DMS153 treated with DMSO at 0.1 percent for 48 hours (cell line): ENCODE measurements around the gene PXK.
"Not testable (repeated sequence)": the region's sequence is repeated elsewhere in the genome, so short reads cannot be mapped to it uniquely, and the experiment has no call there.

Experiments used
- DNase-seq: peaks from one replicate; lab custom pipeline; 2025; ENCODE audit not compliant: unreplicated experiment; lab: John Stamatoyannopoulos, UW

Gene PXK

DNA sequence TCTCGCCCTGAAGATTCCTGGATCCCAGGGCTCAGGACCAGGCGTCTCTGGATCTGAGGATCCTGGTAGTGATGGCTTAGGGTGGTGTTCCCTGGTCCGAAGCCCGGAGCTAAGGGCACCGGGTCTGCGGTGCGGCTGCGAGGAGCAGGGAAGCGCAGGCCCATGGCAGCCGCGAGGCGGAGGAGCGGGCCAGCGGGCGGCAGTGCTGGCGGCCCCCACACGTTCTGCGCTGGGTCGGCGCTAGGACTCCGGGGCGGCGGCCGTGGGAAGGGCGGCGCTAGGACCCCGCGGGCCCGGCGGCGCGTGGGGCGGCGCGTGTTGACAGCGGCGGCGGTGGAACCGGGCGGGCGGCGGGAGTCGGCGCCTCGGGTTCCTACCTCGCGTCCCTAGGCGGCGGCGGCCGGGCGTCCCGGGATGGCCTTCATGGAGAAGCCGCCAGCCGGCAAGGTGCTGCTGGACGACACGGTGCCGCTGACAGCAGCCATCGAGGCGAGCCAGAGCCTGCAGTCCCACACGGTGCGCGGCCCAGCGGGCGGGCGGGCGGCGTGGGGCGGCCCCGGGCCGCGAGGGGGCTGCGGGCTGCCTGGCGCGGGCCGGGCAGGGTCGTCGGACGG, at the start of gene PXK:
TSS of gene PXK (plus strand) at position 318 of the 614 bp plus-strand sequence. CDS start at position 415, 97 bp downstream.
- DNase-seq: no peak

- no peak for DNase-seq
These were observed 47.4 kb upstream of the PXK start for GRCh38 chr3:58285334-58285733.

DNA sequence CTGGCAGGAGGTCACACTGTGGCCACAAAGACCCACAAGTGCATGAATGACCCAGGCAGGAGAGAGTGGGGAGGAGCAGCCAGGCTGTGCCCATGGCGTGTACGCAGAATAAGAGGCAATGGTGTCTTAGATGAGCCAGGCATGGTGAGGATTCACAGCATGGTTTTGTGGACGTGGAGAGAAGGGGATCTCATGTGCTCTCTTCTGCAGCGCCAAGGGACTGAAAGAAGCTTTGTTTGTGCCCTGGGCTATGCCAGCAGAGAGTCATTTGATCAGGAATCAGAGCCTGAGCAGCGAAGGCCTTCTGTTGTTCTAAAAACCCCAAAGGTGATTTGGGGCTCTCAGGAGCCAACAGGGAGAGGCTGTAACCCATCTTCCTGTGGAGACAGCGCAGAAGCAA, 45.3 kb upstream of the PXK start:
- no peak for DNase-seq

- DNase-seq: no peak
These were observed 44.5 kb upstream of the PXK start for GRCh38 chr3:58288011-58288728.

GRCh38 chr3:58288964-58289613, 43.6 kb upstream of the PXK start:
- DNase-seq: not testable (repeated sequence)

DNA sequence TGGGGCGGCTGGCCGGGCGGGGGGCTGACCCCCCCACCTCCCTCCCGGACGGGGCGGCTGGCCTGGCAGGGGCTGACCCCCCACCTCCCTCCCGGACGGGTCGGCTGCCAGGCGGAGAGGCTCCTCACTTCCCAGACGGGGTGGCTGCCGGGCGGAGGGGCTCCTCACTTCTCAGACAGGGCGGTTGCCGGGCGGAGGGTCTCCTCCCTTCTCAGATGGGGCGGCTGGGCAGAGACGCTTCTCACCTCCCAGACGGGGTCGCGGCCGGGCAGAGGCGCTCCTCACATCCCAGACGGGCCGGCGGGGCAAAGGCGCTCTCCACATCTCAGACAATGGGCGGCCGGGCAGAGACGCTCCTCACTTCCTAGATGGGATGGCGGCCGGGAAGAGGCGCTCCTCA, 42.2 kb upstream of the PXK start:
- not testable (repeated sequence) for DNase-seq

GRCh38 chr3:58291671-58292338, 40.9 kb upstream of the PXK start:
- no peak for DNase-seq

DNA sequence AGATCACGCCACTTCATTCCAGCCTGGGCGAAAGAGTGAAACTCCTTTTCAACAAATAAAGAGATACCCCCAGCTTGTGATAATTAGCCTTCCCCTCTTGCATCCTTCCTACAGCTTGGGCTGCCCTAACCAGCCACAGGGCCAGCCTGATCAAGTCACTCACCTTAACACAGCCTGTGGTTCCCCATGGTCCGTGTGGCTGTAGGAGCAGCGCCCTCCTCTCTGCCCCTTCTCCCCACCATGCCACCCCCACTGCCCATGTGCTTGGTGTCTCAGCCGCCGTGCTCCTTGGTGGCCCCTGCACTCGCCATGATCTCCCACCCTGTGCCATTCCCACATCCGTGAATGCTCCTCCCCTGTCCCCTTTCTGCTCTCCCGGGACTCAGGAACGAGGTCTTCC, 39.8 kb upstream of the PXK start:
- no peak for DNase-seq

GRCh38 chr3:58293516-58293915, 39.2 kb upstream of the PXK start:
- DNase-seq: no peak

GRCh38 chr3:58296269-58296668, 36.4 kb upstream of the PXK start:
- no peak for DNase-seq

DNA sequence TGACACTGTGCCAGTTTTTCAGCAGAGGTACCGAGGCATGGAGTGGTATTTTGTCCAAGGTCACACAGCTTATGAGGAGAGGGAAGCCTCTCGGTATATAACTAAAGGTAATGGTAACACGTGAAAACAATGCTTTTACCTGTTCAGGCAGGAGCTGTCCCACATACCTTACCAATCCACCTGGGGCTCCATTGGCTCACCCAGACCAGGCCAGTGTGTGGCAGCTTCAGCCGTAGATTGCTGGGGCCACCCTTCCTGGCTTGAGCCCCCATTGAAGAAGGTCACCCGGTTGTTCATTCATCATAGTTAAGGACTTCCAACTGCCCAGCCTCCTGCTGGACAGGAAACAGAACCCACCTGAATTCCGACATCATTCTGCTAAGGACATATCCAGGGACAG, 35.8 kb upstream of the PXK start:
- DNase-seq: no peak

GRCh38 chr3:58298190-58298589, 34.5 kb upstream of the PXK start:
- no peak for DNase-seq

DNA sequence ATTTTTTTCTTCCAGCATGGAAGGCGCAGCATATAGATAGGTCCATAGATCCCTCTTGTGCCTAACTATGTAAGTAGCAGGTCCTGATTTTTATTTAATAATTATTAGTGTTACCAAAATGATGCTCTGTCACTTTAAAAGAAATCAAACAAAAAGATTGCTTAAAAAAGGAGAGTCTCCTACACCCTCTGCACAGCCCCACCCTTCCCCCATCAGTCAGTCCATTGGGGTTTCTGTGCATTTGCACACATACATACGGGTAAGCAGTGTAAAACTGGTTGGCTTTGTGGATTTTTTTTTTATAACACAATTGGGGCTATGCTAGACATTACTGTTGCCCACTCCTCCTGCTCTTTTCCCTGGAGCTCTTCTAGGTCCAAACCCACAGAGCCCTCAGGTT, 33.6 kb upstream of the PXK start:
- no peak for DNase-seq

DNA sequence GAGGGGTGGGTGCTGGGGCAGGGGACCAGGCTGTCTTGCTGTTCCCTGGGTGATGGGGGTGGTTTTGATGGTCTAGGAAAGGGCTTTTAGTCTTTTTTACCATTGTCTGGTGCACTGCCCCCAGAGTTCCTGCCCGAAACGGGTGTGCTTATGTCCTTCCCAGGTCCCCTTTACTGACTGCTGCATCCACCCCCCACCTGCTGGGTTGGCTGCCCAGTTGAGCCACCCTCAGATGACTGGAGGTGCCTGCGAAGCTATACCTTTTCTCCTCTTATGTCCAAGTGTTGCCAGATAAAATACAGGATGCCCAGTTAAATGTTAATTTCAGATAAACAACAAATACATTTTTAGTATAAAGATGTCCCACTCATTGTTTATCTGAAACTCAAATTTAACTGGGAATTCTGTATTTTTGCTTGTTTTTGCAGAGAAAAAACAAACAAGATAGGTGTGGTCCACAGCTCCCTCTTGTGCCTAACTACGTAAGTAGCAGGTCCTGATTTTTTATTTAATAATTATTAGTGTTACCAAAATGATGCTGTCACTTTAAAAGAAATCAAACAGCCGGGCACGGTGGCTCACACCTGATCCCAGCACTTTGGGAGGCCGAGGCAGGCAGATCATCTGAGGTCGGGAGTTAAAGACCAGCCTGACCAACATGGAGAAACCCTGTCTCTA, 32.7 kb upstream of the PXK start:
- DNase-seq: no peak

DNA sequence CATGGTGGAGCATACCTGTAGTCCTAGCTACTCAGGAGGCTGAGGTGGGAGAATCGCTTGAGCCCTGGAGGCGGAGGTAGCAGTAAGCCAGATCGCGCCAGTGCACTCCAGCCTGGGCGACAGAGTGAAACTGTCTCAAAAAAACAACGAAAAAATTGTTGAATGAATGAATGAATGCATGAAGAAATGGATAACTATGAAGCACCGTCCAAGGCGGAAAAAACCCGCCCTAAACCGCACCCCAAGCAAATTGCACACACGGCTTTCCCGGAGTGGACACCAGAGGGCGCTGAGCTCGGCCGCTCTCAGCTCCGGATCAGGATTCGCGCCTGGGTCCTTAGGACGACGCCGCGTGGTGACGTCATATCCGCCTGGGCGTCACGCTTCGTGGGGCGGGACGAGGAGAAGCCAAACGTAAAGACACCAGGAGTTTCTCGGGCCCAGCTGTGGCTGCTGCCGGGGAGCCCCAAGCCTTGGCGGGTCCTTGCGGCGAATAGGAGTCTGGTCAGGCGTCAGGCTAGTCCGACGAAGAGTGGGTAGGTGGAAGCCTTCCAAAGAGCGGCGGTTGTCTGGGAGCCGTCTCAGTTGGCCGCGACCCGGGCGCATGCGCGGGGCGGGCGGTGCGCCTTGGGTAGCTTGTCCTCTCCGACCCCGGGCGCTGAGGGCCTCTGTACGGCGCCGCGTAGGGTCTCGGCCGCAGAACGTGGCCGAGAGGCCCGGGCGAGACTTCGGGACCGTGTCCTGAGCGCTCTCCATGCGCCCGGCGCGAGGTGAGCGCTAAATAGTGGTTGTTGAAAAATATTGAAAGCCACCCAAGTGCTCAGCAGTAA, 26.6 kb upstream of the PXK start, which contains the start of the genes HTD2 and RPP14:
TSS of gene HTD2 (plus strand) at position 639 of the 830 bp plus-strand sequence. CDS start 11,094 bp downstream, outside the sequence.
TSS of gene RPP14 (plus strand) at position 364 of the 830 bp plus-strand sequence. CDS start 4,085 bp downstream, outside the sequence.
- peak; percentile 44 for DNase-seq

- DNase-seq: no peak
These were observed 25.0 kb upstream of the PXK start for GRCh38 chr3:58307639-58308215.

GRCh38 chr3:58308728-58309127, 24.0 kb upstream of the PXK start:
- no peak for DNase-seq

DNA sequence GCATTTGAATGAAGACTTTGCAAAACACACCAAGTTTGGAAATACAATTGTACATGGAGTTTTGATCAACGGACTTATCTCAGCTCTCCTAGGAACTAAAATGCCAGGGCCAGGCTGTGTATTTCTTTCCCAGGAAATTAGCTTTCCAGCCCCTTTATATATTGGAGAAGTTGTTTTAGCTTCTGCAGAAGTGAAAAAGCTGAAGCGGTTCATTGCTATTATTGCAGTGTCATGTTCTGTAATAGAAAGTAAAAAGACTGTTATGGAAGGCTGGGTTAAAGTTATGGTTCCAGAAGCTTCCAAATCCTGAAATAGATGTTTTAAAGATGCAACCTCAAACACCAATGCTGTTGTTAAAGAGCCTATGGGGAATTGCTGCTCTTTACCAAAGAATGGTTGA, 14.9 kb upstream of the PXK start:
- DNase-seq: no peak

GRCh38 chr3:58321791-58322190, 10.9 kb upstream of the PXK start:
- DNase-seq: no peak

- DNase-seq: no peak
These were observed 9.9 kb upstream of the PXK start for GRCh38 chr3:58322793-58323192.
